ENCODE results near the gene MARCHF10. TPM values are rescaled to one million over a fixed set of nuclear protein-coding genes. Genes with fewer than 3 reads are reported as not detected.

MARCHF10 gene
- total RNA-seq, 1 experiment from 2014 or later = 0.39 TPM

GRCh38 chr17:62781831-62782251, 26.3 kb downstream of the MARCHF10 start:
- POLR2A ChIA-PET = no interaction called here
- CTCF ChIA-PET = interaction anchor here (0.5 kb wide), 1 partner anchor 177 kb away, joined by 4 read pairs; no protein-coding TSS in a partner anchor
- 0 out of 2 replicates have a peak overlapping the region, but pooled peaks have one; percentile 40 for H3K27ac ChIP-seq (ENCODE audit: low read length)
- H3K4me1 ChIP-seq (ENCODE audit: control insufficient read depth, insufficient read depth, low read length) = peaks cover 16% of the 10 kb centered on the region
- no peaks in the 10 kb centered on the region for H3K36me3 ChIP-seq (ENCODE audit: control insufficient read depth, insufficient read depth, low read length)
- H3K27me3 ChIP-seq (ENCODE audit: control insufficient read depth, insufficient read depth, low read length) = no peaks in the 10 kb centered on the region
- ATAC-seq (no peak), DNase-seq (ENCODE audit: low read depth, low spot score) (no peak)
- no TSS peak for BruUV-seq (replicated peaks)
- in situ Hi-C loops (cut with HindIII; ENCODE audit: low pct_unique_long_range_greater_than_20kb, low sequenced_read_pairs) = no loop called here
- peaks cover 5% of the 10 kb centered on the region; the same call in 1 of the 2 replicates for H3K9me3 ChIP-seq (ENCODE audit: control insufficient read depth, insufficient read depth, low read depth, low read length)
- intact Hi-C loops (cut with micrococcal nuclease; ENCODE audit: unreplicated experiment) = no loop called here
- H3K4me3 ChIP-seq (ENCODE audit: low read depth in 2 of 2, low read length in 2 of 2) = no peak overlapping the region
- no peak for TF ChIP-seq SIN3A (IDR thresholded peaks at IDR 0.05; ENCODE audit: borderline replicate concordance, insufficient read depth, low read depth, low read length)
- TF ChIP-seq REST (IDR thresholded peaks at IDR 0.05; ENCODE audit: insufficient read depth in 1 of 2, low read depth in 2 of 2, low read length in 1 of 2) = no peak
- TF ChIP-seq TCF7L2 (IDR thresholded peaks at IDR 0.05; ENCODE audit: low read depth, low read length) = no peak
- no peak for TF ChIP-seq CTCF (IDR thresholded peaks at IDR 0.05)
- no peak for TF ChIP-seq POLR2AphosphoS5 (IDR thresholded peaks at IDR 0.05; ENCODE audit: low read depth, low read length)

GRCh38 chr17:62781356-62781755, 26.8 kb downstream of the MARCHF10 start:
- Histone ChIP-seq H3K4me1 (ENCODE audit: control insufficient read depth, insufficient read depth, low read length) (peaks cover 16% of the 10 kb centered on the region), H3K4me3 (ENCODE audit: low read depth in 2 of 2, low read length in 2 of 2) (no peak overlapping the region), H3K27me3 (ENCODE audit: control insufficient read depth, insufficient read depth, low read length) (no peaks in the 10 kb centered on the region), H3K9me3 (ENCODE audit: control insufficient read depth, insufficient read depth, low read depth, low read length) (peaks cover 5% of the 10 kb centered on the region; the same call in 1 of the 2 replicates), H3K36me3 (ENCODE audit: control insufficient read depth, insufficient read depth, low read length) (no peaks in the 10 kb centered on the region), H3K27ac (ENCODE audit: low read length) (peak overlapping the region; percentile 40; the same call in 1 of the 2 replicates)
- ChIA-PET CTCF (no interaction called here), POLR2A (no interaction called here)
- ATAC-seq (no peak), DNase-seq (ENCODE audit: low read depth, low spot score) (no peak)
- in situ Hi-C loops (cut with HindIII; ENCODE audit: low pct_unique_long_range_greater_than_20kb, low sequenced_read_pairs) = no loop called here
- no TSS peak for BruUV-seq (replicated peaks)
- intact Hi-C loops (cut with micrococcal nuclease; ENCODE audit: unreplicated experiment) = no loop called here
- TF ChIP-seq POLR2AphosphoS5 (IDR thresholded peaks at IDR 0.05; ENCODE audit: low read depth, low read length) (no peak), CTCF (IDR thresholded peaks at IDR 0.05) (no peak), SIN3A (IDR thresholded peaks at IDR 0.05; ENCODE audit: borderline replicate concordance, insufficient read depth, low read depth, low read length) (no peak), REST (IDR thresholded peaks at IDR 0.05; ENCODE audit: insufficient read depth in 1 of 2, low read depth in 2 of 2, low read length in 1 of 2) (no peak), TCF7L2 (IDR thresholded peaks at IDR 0.05; ENCODE audit: low read depth, low read length) (no peak)

Data from Panc1 (cell line).